Heart right ventricle (tissue), 16 donors: ENCODE measurements around the gene ZNF549. TPM values are rescaled to one million over a fixed set of nuclear protein-coding genes. Genes with fewer than 3 reads are reported as not detected.
"Not testable (repeated sequence)": the region's sequence is repeated elsewhere in the genome, so short reads cannot be mapped to it uniquely, and the experiment has no call there.

Experiments used
- ATAC-seq, 8 donors: fragments of 200-7000 bp; cut with Tn5 transposase; one replicate each; pipeline ENCODE4 v1.9.1; 2020; ENCODE audit warnings: mild to moderate bottlenecking in 8 of 8, moderate library complexity in 8 of 8, moderate number of reproducible peaks in 1 of 8
- DNase-seq, 2 donors: peaks; one replicate each; pipeline ENCODE4 v3.0.0-alpha.2; 2020
- H3K27ac ChIP-seq, 10 donors: fragments of 200-600 bp; sonication (generic) in 2 of 10; one replicate each; pipeline versions ENCODE4 v1.5.0 to v1.8.0; 2020 to 2022; ENCODE audit warnings: mild to moderate bottlenecking in 3 of 10
- H3K27me3 ChIP-seq, 7 donors: fragments of 200-600 bp; one replicate each; pipeline ENCODE4 v1.8.0; 2021 to 2022; ENCODE audit warnings: mild to moderate bottlenecking in 2 of 7
- H3K36me3 ChIP-seq, 9 donors: fragments of 200-600 bp; sonication (generic) in 1 of 9; one replicate each; pipeline versions ENCODE4 v1.5.0 to v1.8.0; 2020 to 2022; ENCODE audit warnings: mild to moderate bottlenecking in 2 of 9
- H3K4me1 ChIP-seq, 9 donors: fragments of 200-600 bp; sonication (generic) in 1 of 9; one replicate each; pipeline versions ENCODE4 v1.5.0 to v1.8.0; 2020 to 2022; ENCODE audit warnings: mild to moderate bottlenecking in 4 of 9
- H3K4me3 ChIP-seq, 10 donors: fragments of 200-600 bp; sonication (generic) in 2 of 10; one replicate each; pipeline versions ENCODE4 v1.5.0 to v1.8.0; 2020 to 2022; ENCODE audit warnings: mild to moderate bottlenecking in 7 of 10, moderate library complexity in 2 of 10
- H3K9me3 ChIP-seq, 11 donors: fragments of 200-600 bp in 10 of 11; sonication (generic) in 2 of 11; one replicate each; pipeline versions ENCODE4 v1.5.0 to v1.8.0; 2013 to 2022; ENCODE audit warnings: mild to moderate bottlenecking in 2 of 11, control low read depth in 1 of 11, moderate library complexity in 1 of 11
- CTCF ChIP-seq, 9 donors: fragments of 200-600 bp; sonication (generic) in 2 of 9; IDR thresholded peaks; one replicate each; pipeline versions ENCODE4 v1.5.0 to v1.8.0; 2021 to 2022; ENCODE audit warnings: antibody characterized with exemption in 9 of 9, mild to moderate bottlenecking in 5 of 9, moderate library complexity in 1 of 9
- WGBS, 2 donors: extraction: QIAGEN DNeasy Blood & Tissue Kit; methylation state at CpG; one replicate each; pipeline ENCODE4 v1.1.7; 2013; ENCODE audit warnings: inconsistent platforms in 1 of 2; 5-methylcytosine and 5-hydroxymethylcytosine counted together
- intact Hi-C, 10 donors: fragments of 100-400 bp; cut with DNase I; formaldehyde crosslinking; loops; one replicate each; pipeline versions ENCODE4 v1.11.1 to v1.14.2; 2022
- polyA plus RNA-seq, 2 donors: library from polyadenylated mRNA; stranded (reverse); fragments of 200-250 nt; gene quantifications; one replicate each; pipeline ENCODE4 v1.2.3, GENCODE V29; 2013
- total RNA-seq, 10 donors: library from RNA; stranded (reverse); fragmentation: NEBNext Ultra II Directional in 3 of 10; extraction: Animal tissue kit (Norgen Biotek cat#: 25700) in 3 of 10; gene quantifications; one replicate each; pipeline versions ENCODE4 v1.2.1 to v1.2.4, GENCODE V29; 2021 to 2023
- donor health status: Arrhythmogenic right ventricular cardiomyopathy.
- donor health status: ischemic (EF 13 %, LVEDD 7.1; RV severe dilation, severe dysfunction).
- donor health status: healthy with polysubstance abuse.
- donor health status: DM: no; HTN: yes; CAD: no.
- donor health status: DM: no; HTN: no; CAD: no.
- donor health status: ischemic (EF 25% LVEDD 6.9; RV normal size, moderate dysfunction).
- donor health status: ischemic (EF 25% LVEDD 5.7; RV mildly dilated, moderate dysfunction).
- donor health status: healthy.
- donor health status: DM: yes; HTN: yes; CAD: no.
- donor health status: Ischemic cardiomyopathy.
- donor health status: ischemic (EF 35%, LVEDD 5.7; RV mildly dilated, moderate dysfunction).
- donor health status: nonischemic (EF 11% LVEDD 7.7; RV severe dilation, severe dysfunction).
- donor health status: DM: yes; HTN: yes; CAD: no.
- donor health status: PGD.
- donor health status: ischemic (EF 29% LVEDD 5.4; RV normal size, mild dysfunction).
- donor health status: nonischemic (EF 23%, LVEDD 6.1; RV moderate dilation, normal function).

ZNF549 gene
- total and polyA plus RNA-seq, 12 donors: 2.1 to 5.1 (median 3.7) TPM

- intact Hi-C loops: no loop called here
- no peak for DNase-seq
- WGBS, 2 donors: 61 to 79% methylated on average over 4 of the region's 4 CpGs
- Histone ChIP-seq H3K9me3 (peaks cover 0 to 94% (median 21%) of the 10 kb centered on the region in 11 donors), H3K4me1 (peaks cover 0 to under 1% (median 0%) of the 10 kb centered on the region in 9 donors), H3K27ac (no peak overlapping the region), H3K4me3 (no peak overlapping the region), H3K36me3 (peaks cover 0 to 80% (median 42%) of the 10 kb centered on the region in 9 donors), H3K27me3 (no peaks in the 10 kb centered on the region)
- TF ChIP-seq CTCF (IDR thresholded peaks at IDR 0.05): no peak
- no peak for ATAC-seq
These were observed 21.0 kb upstream of the ZNF549 start for GRCh38 chr19:57506163-57506562.

- H3K4me3 ChIP-seq: no peak overlapping the region
- ATAC-seq (no peak), DNase-seq (no peak)
- intact Hi-C loops: no loop called here
- H3K27ac ChIP-seq: no peak overlapping the region
- no peak for TF ChIP-seq CTCF (IDR thresholded peaks at IDR 0.05)
- H3K27me3 ChIP-seq: no peaks in the 10 kb centered on the region
- peaks cover 3 to 100% (median 49%) of the 10 kb centered on the region in 11 donors for H3K9me3 ChIP-seq
- H3K36me3 ChIP-seq: peaks cover 0 to 97% (median 50%) of the 10 kb centered on the region in 9 donors
- no peaks in the 10 kb centered on the region for H3K4me1 ChIP-seq
These were observed 15.7 kb upstream of the ZNF549 start for GRCh38 chr19:57511484-57511883.

GRCh38 chr19:57512845-57513244 lies 14.3 kb upstream of the ZNF549 start:
- DNase-seq (no peak), ATAC-seq (no peak)
- H3K27me3 ChIP-seq: no peaks in the 10 kb centered on the region
- no peak overlapping the region for H3K27ac ChIP-seq
- intact Hi-C loops: no loop called here
- H3K4me3 ChIP-seq: no peak overlapping the region
- no peaks in the 10 kb centered on the region for H3K4me1 ChIP-seq
- peaks cover 0 to 97% (median 39%) of the 10 kb centered on the region in 9 donors for H3K36me3 ChIP-seq
- no peak for TF ChIP-seq CTCF (IDR thresholded peaks at IDR 0.05)
- WGBS, 2 donors: 97 to 98% methylated on average over 6 of the region's 6 CpGs
- peaks cover 3 to 100% (median 49%) of the 10 kb centered on the region in 11 donors for H3K9me3 ChIP-seq

GRCh38 chr19:57515255-57515654 lies 11.9 kb upstream of the ZNF549 start:
- intact Hi-C loops: no loop called here
- Histone ChIP-seq H3K36me3 (peaks cover 0 to 76% (median 29%) of the 10 kb centered on the region in 9 donors), H3K9me3 (peaks cover 3 to 92% (median 29%) of the 10 kb centered on the region in 11 donors), H3K4me1 (no peaks in the 10 kb centered on the region), H3K4me3 (no peak overlapping the region), H3K27me3 (no peaks in the 10 kb centered on the region), H3K27ac (no peak overlapping the region)
- no peak for TF ChIP-seq CTCF (IDR thresholded peaks at IDR 0.05)
- 84 to 90% methylated on average over 5 of the region's 5 CpGs for WGBS, 2 donors
- no peak for DNase-seq
- ATAC-seq: no peak

GRCh38 chr19:57518021-57518420 lies 9.1 kb upstream of the ZNF549 start:
- H3K27me3 ChIP-seq, H3K27ac ChIP-seq, ATAC-seq, H3K4me1 ChIP-seq, intact Hi-C loops, DNase-seq, H3K4me3 ChIP-seq: not testable (repeated sequence)
- WGBS, 2 donors: 86 to 87% methylated on average over 4 of the region's 4 CpGs
- peaks cover 0 to 59% (median 23%) of the 10 kb centered on the region in 9 donors for H3K36me3 ChIP-seq
- H3K9me3 ChIP-seq: peaks cover 0 to 71% (median 11%) of the 10 kb centered on the region in 11 donors
